Measurements from ENCODE around the gene PNISR.

DNA sequence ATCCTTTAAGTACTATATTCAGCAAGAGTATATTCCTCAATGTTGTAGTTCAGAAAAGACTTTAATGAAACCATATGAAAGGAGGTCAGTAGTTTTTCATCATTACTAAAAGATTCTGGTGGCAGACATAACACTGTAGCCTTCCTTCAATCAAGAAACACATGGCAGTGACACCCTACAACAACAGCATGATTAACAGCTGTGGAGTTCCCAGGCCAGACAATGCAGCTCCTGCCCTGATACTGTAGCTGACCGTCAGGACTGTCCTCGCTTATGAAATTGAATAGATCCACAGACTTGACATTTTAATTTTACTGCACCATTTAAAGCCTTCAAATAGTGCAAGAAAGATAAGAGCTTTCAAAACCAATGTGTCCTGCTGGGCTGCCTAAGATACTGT is 46.5 kb upstream of the PNISR start:
- TF ChIP-seq CTCF (IDR thresholded peaks at IDR 0.05) (no peak), POLR2A (IDR thresholded peaks at IDR 0.05) (no peak)
